B cell (primary cell): ENCODE data around the gene HMX3. TPM values are rescaled to one million over a fixed set of nuclear protein-coding genes. Genes with fewer than 3 reads are reported as not detected.
"Not testable (repeated sequence)": the region's sequence is repeated elsewhere in the genome, so short reads cannot be mapped to it uniquely, and the experiment has no call there.

Experiments used
- ATAC-seq: fragments of 200-7000 bp; cut with Tn5 transposase; one replicate; pipeline ENCODE4 v1.10.0; 2021; ENCODE audit warnings: low read depth, mild to moderate bottlenecking, moderate number of reproducible peaks, moderate library complexity
- CTCF ChIA-PET: fragments of 350-600 bp; sonication (Branson Sonifier 250); formaldehyde crosslinking; loops from one replicate; lab custom pipeline; 2021; ENCODE audit warnings: antibody characterized with exemption, inconsistent platforms; lab: Charles Lee
- POLR2A ChIA-PET: fragments of 350-600 bp; sonication (Branson Sonifier 250); formaldehyde crosslinking; loops from one replicate; lab custom pipeline; 2021; ENCODE audit warnings: antibody characterized with exemption; lab: Charles Lee
- DNase-seq: peaks from one replicate; pipeline ENCODE4 v3.0.0; 2013
- H2AFZ ChIP-seq: 2 replicates; pipeline ENCODE4 v1.6.1; 2012; ENCODE audit warnings: mild to moderate bottlenecking, low read depth, low read length; ENCODE audit not compliant: insufficient read depth, poor library complexity, severe bottlenecking
- H3K27ac ChIP-seq, 2 donors: 1 replicate in 1 of 2; 2 replicates in 1 of 2; pipeline ENCODE4 v1.5.1; 2012 to 2013; ENCODE audit warnings: low read length in 2 of 2, mild to moderate bottlenecking in 2 of 2, moderate library complexity in 1 of 2
- H3K27me3 ChIP-seq, 4 experiments: fragments of 200-600 bp in 1 of 4; sonication (generic) in 1 of 4; replicated peaks in 1 of 4; 1 replicate in 2 of 4; 2 replicates in 2 of 4; pipeline versions ENCODE4 v1.6.1 to v1.7.0; 2013 to 2016; ENCODE audit warnings: low read length in 3 of 4, mild to moderate bottlenecking in 2 of 4, mixed read lengths in 1 of 4, moderate library complexity in 1 of 4; ENCODE audit not compliant: insufficient read depth in 4 of 4, control insufficient read depth in 3 of 4; ENCODE audit errors: control extremely low read depth in 1 of 4
- H3K36me3 ChIP-seq, 2 experiments: replicated peaks in 1 of 2; 1 replicate in 1 of 2; 2 replicates in 1 of 2; pipeline versions ENCODE4 v1.6.1 to v1.7.1; 2013; ENCODE audit warnings: low read length in 1 of 2; ENCODE audit not compliant: insufficient read depth in 2 of 2, control insufficient read depth in 1 of 2; ENCODE audit errors: control extremely low read depth in 1 of 2, extremely low read depth in 1 of 2
- H3K4me1 ChIP-seq, 2 donors: fragments of 200-600 bp in 1 of 2; sonication (generic) in 1 of 2; 1 replicate in 1 of 2; 2 replicates in 1 of 2; pipeline versions ENCODE4 v1.5.1 to v1.6.1; 2013 to 2017; ENCODE audit warnings: low read length in 2 of 2; ENCODE audit not compliant: control insufficient read depth in 2 of 2, insufficient read depth in 2 of 2
- H3K4me2 ChIP-seq: replicated peaks from 2 replicates; pipeline ENCODE3; 2012; ENCODE audit warnings: mild to moderate bottlenecking, low read depth, low read length; ENCODE audit not compliant: poor library complexity, severe bottlenecking
- H3K4me3 ChIP-seq, 5 experiments: fragments of 200-600 bp in 1 of 5; sonication (generic) in 1 of 5; 1 replicate in 3 of 5; 2 replicates in 2 of 5; pipeline versions ENCODE4 v1.5.1 to v1.7.0; 2011 to 2016; ENCODE audit warnings: low read length in 4 of 5, mild to moderate bottlenecking in 4 of 5, low read depth in 2 of 5, control low read depth in 1 of 5, moderate library complexity in 1 of 5; ENCODE audit not compliant: insufficient read depth in 1 of 5; ENCODE audit errors: control extremely low read depth in 1 of 5, extremely low read depth in 1 of 5
- H3K79me2 ChIP-seq: fragments of 200-600 bp; sonication (generic); one replicate; pipeline ENCODE4 v1.6.0; 2016; ENCODE audit warnings: low read length; ENCODE audit not compliant: control insufficient read depth, insufficient read depth
- H3K9ac ChIP-seq: fragments of 200-600 bp; sonication (generic); 2 replicates; pipeline ENCODE4 v1.6.1; 2017; ENCODE audit warnings: mild to moderate bottlenecking, low read length, moderate library complexity
- H3K9me3 ChIP-seq, 3 donors: one replicate each; pipeline versions ENCODE4 v1.6.1 to v1.7.1; 2013; ENCODE audit warnings: low read length in 2 of 3; ENCODE audit not compliant: control insufficient read depth in 2 of 3, insufficient read depth in 1 of 3; ENCODE audit errors: control extremely low read depth in 1 of 3
- H4K20me1 ChIP-seq: 2 replicates; pipeline ENCODE4 v1.6.0; 2012; ENCODE audit warnings: mild to moderate bottlenecking, low read length; ENCODE audit not compliant: insufficient read depth, control insufficient read depth, poor library complexity, severe bottlenecking
- H3K27ac Mint-ChIP-seq: one replicate; pipeline ENCODE4 v1.8.0; 2021; ENCODE audit warnings: mixed read lengths
- H3K27me3 Mint-ChIP-seq: one replicate; pipeline ENCODE4 v1.8.0; 2021; ENCODE audit warnings: mixed read lengths
- H3K4me1 Mint-ChIP-seq: one replicate; pipeline ENCODE4 v1.8.0; 2021; ENCODE audit warnings: mixed read lengths
- H3K4me3 Mint-ChIP-seq: one replicate; pipeline ENCODE4 v1.8.0; 2021; ENCODE audit warnings: mixed read lengths
- H3K9me3 Mint-ChIP-seq: one replicate; pipeline ENCODE4 v1.8.0; 2022; ENCODE audit warnings: mixed read lengths; ENCODE audit not compliant: insufficient read depth
- CTCF ChIP-seq: fragments of 200-600 bp; IDR thresholded peaks from one replicate; pipeline ENCODE4 v1.8.0; 2022; ENCODE audit warnings: antibody characterized with exemption, mild to moderate bottlenecking
- EZH2 ChIP-seq: IDR thresholded peaks from 2 replicates; pipeline ENCODE4 v1.6.1; 2012; ENCODE audit warnings: borderline replicate concordance, low read depth, mild to moderate bottlenecking, moderate library complexity, low read length; ENCODE audit not compliant: insufficient read depth, poor library complexity, severe bottlenecking
- WGBS: methylation state at CpG from one replicate; pipeline ENCODE4 v1.1.5; 2013; ENCODE audit warnings: missing lambda C conversion rate; ENCODE audit not compliant: insufficient coverage; 5-methylcytosine and 5-hydroxymethylcytosine counted together
- intact Hi-C: fragments of 100-400 bp; cut with micrococcal nuclease; formaldehyde crosslinking; loops from one replicate; pipeline ENCODE4 v1.10.0; 2022
- polyA plus RNA-seq: library from polyadenylated mRNA; depleted of rRNA; stranded (reverse); fragments of >200 nt; gene quantifications from 2 replicates; pipeline ENCODE4 v1.2.3, GENCODE V29; 2012
- total RNA-seq, 2 donors: library from RNA; stranded (reverse); fragments of 120-200 nt in 1 of 2; gene quantifications; 1 replicate in 1 of 2; 2 replicates in 1 of 2; pipeline versions ENCODE4 v1.2.3 to v1.2.4, GENCODE V29; 2013 to 2022

HMX3 gene
- total and polyA plus RNA-seq, 2 donors (not counting 1 experiment from before 2014, with no cell fraction given): not detected

GRCh38 chr10:123166618-123167017 is 30.8 kb downstream of the HMX3 start:
- peaks cover 6 to 70% of the 10 kb centered on the region in 2 experiments for H3K36me3 ChIP-seq
- H3K4me1 Mint-ChIP-seq: no peaks in the 10 kb centered on the region
- ATAC-seq (no peak), DNase-seq (no peak)
- no peak overlapping the region for H2AFZ ChIP-seq
- H3K9me3 Mint-ChIP-seq: no peaks in the 10 kb centered on the region
- intact Hi-C loops: no loop called here
- H4K20me1 ChIP-seq: peaks cover 16% of the 10 kb centered on the region
- H3K4me3 ChIP-seq: no peak overlapping the region
- no peak overlapping the region for H3K4me3 Mint-ChIP-seq
- POLR2A ChIA-PET: no interaction called here
- peaks cover 14% of the 10 kb centered on the region for H3K79me2 ChIP-seq
- H3K9me3 ChIP-seq: no peaks in the 10 kb centered on the region
- no peak overlapping the region for H3K27ac Mint-ChIP-seq
- CTCF ChIA-PET: no interaction called here
- H3K27ac ChIP-seq: no peak overlapping the region
- no peak for TF ChIP-seq EZH2
- TF ChIP-seq CTCF: no peak
- H3K9ac ChIP-seq: no peak overlapping the region
- WGBS: 100% methylated on average over 2 of the region's 2 CpGs
- H3K4me1 ChIP-seq: no peaks in the 10 kb centered on the region
- no peaks in the 10 kb centered on the region for H3K27me3 Mint-ChIP-seq
- H3K4me2 ChIP-seq: no peak overlapping the region
- H3K27me3 ChIP-seq: no peaks in the 10 kb centered on the region

- no peaks in the 10 kb centered on the region for H3K9me3 Mint-ChIP-seq
- Histone ChIP-seq H3K9me3 (no peaks in the 10 kb centered on the region), H4K20me1 (peaks cover 22% of the 10 kb centered on the region), H2AFZ (no peak overlapping the region), H3K4me1 (no peaks in the 10 kb centered on the region), H3K4me2 (no peak overlapping the region), H3K4me3 (no peak overlapping the region), H3K9ac (no peak overlapping the region), H3K36me3 (peaks cover 0 to 39% of the 10 kb centered on the region in 2 experiments), H3K79me2 (peaks cover 14% of the 10 kb centered on the region), H3K27ac (no peak overlapping the region), H3K27me3 (no peaks in the 10 kb centered on the region)
- intact Hi-C loops: no loop called here
- no peak for ATAC-seq
- no peak overlapping the region for H3K4me3 Mint-ChIP-seq
- H3K27ac Mint-ChIP-seq: no peak overlapping the region
- 98% methylated on average over 4 of the region's 4 CpGs for WGBS
- POLR2A ChIA-PET: no interaction called here
- no peaks in the 10 kb centered on the region for H3K27me3 Mint-ChIP-seq
- no peaks in the 10 kb centered on the region for H3K4me1 Mint-ChIP-seq
- CTCF ChIA-PET: no interaction called here
- TF ChIP-seq EZH2 (no peak), CTCF (no peak)
- DNase-seq: no peak
Measured at GRCh38 chr10:123170961-123171360, 35.2 kb downstream of the HMX3 start.

GRCh38 chr10:123171616-123172015 is 35.8 kb downstream of the HMX3 start:
- H3K4me3 ChIP-seq, H3K27me3 ChIP-seq, H2AFZ ChIP-seq, H3K4me3 Mint-ChIP-seq, H3K27ac ChIP-seq, H3K9me3 Mint-ChIP-seq, CTCF ChIA-PET, H3K9ac ChIP-seq, ATAC-seq, H3K4me2 ChIP-seq, intact Hi-C loops, H3K27ac Mint-ChIP-seq, POLR2A ChIA-PET, H3K9me3 ChIP-seq, H3K4me1 Mint-ChIP-seq, DNase-seq, H3K27me3 Mint-ChIP-seq, H3K4me1 ChIP-seq: not testable (repeated sequence)
- 100% methylated on average over 5 of the region's 10 CpGs for whole genome bisulfite sequencing
- peaks cover 0 to 39% of the 10 kb centered on the region in 2 experiments for H3K36me3 ChIP-seq
- peaks cover 12% of the 10 kb centered on the region for H3K79me2 ChIP-seq
- H4K20me1 ChIP-seq: peaks cover 20% of the 10 kb centered on the region
